ENCODE measurements around the gene BDP1. TPM values are rescaled to one million over a fixed set of nuclear protein-coding genes. Genes with fewer than 3 reads are reported as not detected.
"Not testable (repeated sequence)": the region's sequence is repeated elsewhere in the genome, so short reads cannot be mapped to it uniquely, and the experiment has no call there.

The BDP1 gene
- total RNA-seq, 2 donors from 2014 or later, result 18.9 to 21.8 TPM

- Histone ChIP-seq H3K36me3 (no peaks in the 10 kb centered on the region), H3K9me3 (no peaks in the 10 kb centered on the region), H3K9ac (ENCODE audit: low read depth in 2 of 2, low read length in 2 of 2) (no peak overlapping the region), H3K27me3 (no peaks in the 10 kb centered on the region), H3K4me1 (no peaks in the 10 kb centered on the region), H3K4me3 (no peak overlapping the region), H3K27ac (no peak overlapping the region)
- intact Hi-C loops (cut with DNase I), result no loop called here
- no peak for TF ChIP-seq CTCF (IDR thresholded peaks at IDR 0.05)
- DNase-seq, result no peak
Measured at GRCh38 chr5:71537687-71538086, 82.2 kb downstream of the BDP1 start.

- DNase-seq; H3K9me3 ChIP-seq; H3K4me3 ChIP-seq; H3K36me3 ChIP-seq; H3K27me3 ChIP-seq; H3K9ac ChIP-seq (ENCODE audit: low read depth in 2 of 2, low read length in 2 of 2); H3K4me1 ChIP-seq; intact Hi-C loops (cut with DNase I); H3K27ac ChIP-seq: not testable (repeated sequence)
Measured at GRCh38 chr5:71550885-71551284, 95.4 kb downstream of the BDP1 start.

GRCh38 chr5:71551582-71551981 lies 96.1 kb downstream of the BDP1 start:
- H3K36me3 ChIP-seq; DNase-seq; H3K4me3 ChIP-seq; intact Hi-C loops (cut with DNase I); H3K27me3 ChIP-seq; H3K9me3 ChIP-seq; H3K9ac ChIP-seq (ENCODE audit: low read depth in 2 of 2, low read length in 2 of 2); H3K4me1 ChIP-seq; H3K27ac ChIP-seq: not testable (repeated sequence)

GRCh38 chr5:71552026-71552749 lies 96.7 kb downstream of the BDP1 start:
- DNase-seq; H3K9me3 ChIP-seq; H3K4me3 ChIP-seq; H3K27me3 ChIP-seq; H3K4me1 ChIP-seq; H3K36me3 ChIP-seq; H3K9ac ChIP-seq (ENCODE audit: low read depth in 2 of 2, low read length in 2 of 2); H3K27ac ChIP-seq; intact Hi-C loops (cut with DNase I): not testable (repeated sequence)

GRCh38 chr5:71563161-71563560 lies 107.7 kb downstream of the BDP1 start:
- Histone ChIP-seq H3K4me3 (no peak overlapping the region), H3K4me1 (no peaks in the 10 kb centered on the region), H3K9me3 (no peaks in the 10 kb centered on the region), H3K27ac (no peak overlapping the region), H3K27me3 (no peaks in the 10 kb centered on the region), H3K9ac (ENCODE audit: low read depth in 2 of 2, low read length in 2 of 2) (no peak overlapping the region), H3K36me3 (no peaks in the 10 kb centered on the region)
- no peak for TF ChIP-seq CTCF (IDR thresholded peaks at IDR 0.05)
- intact Hi-C loops (cut with DNase I), result no loop called here
- DNase-seq, result no peak

GRCh38 chr5:71564895-71565294 lies 109.4 kb downstream of the BDP1 start:
- TF ChIP-seq CTCF (IDR thresholded peaks at IDR 0.05), result no peak
- Histone ChIP-seq H3K4me1 (no peaks in the 10 kb centered on the region), H3K9ac (ENCODE audit: low read depth in 2 of 2, low read length in 2 of 2) (no peak overlapping the region), H3K27me3 (no peaks in the 10 kb centered on the region), H3K27ac (no peak overlapping the region), H3K9me3 (no peaks in the 10 kb centered on the region), H3K4me3 (no peak overlapping the region), H3K36me3 (no peaks in the 10 kb centered on the region)
- no peak for DNase-seq
- intact Hi-C loops (cut with DNase I), result no loop called here

- Histone ChIP-seq H3K27me3 (no peaks in the 10 kb centered on the region), H3K27ac (no peak overlapping the region), H3K9me3 (no peaks in the 10 kb centered on the region), H3K4me1 (no peaks in the 10 kb centered on the region), H3K9ac (ENCODE audit: low read depth in 2 of 2, low read length in 2 of 2) (no peak overlapping the region), H3K36me3 (no peaks in the 10 kb centered on the region), H3K4me3 (no peak overlapping the region)
- no peak for TF ChIP-seq CTCF (IDR thresholded peaks at IDR 0.05)
- intact Hi-C loops (cut with DNase I), result no loop called here
- DNase-seq, result no peak
Measured at GRCh38 chr5:71569748-71570509, 114.5 kb downstream of the BDP1 start.

- H3K4me3 ChIP-seq; DNase-seq; H3K36me3 ChIP-seq; H3K27ac ChIP-seq; intact Hi-C loops (cut with DNase I); H3K9ac ChIP-seq (ENCODE audit: low read depth in 2 of 2, low read length in 2 of 2); H3K27me3 ChIP-seq; H3K4me1 ChIP-seq; H3K9me3 ChIP-seq: not testable (repeated sequence)
Measured at GRCh38 chr5:71571811-71572210, 116.4 kb downstream of the BDP1 start.
